Endothelial cell (in vitro differentiated cells): ENCODE data around the gene DKKL1. TPM values are rescaled to one million over a fixed set of nuclear protein-coding genes. Genes with fewer than 3 reads are reported as not detected.
A peak's percentile ranks its signal among the peaks of the same experiment; 100 is the strongest.

Experiments
- DNase-seq: peaks from one replicate; pipeline ENCODE4 v3.0.0; 2021; ENCODE audit warnings: low spot score
- H3K27ac Mint-ChIP-seq: one replicate; pipeline ENCODE4 v1.8.0; 2021; ENCODE audit warnings: mixed read lengths, inconsistent platforms; ENCODE audit not compliant: unreplicated experiment
- H3K27me3 Mint-ChIP-seq: one replicate; pipeline ENCODE4 v1.8.0; 2021; ENCODE audit warnings: mild to moderate bottlenecking, moderate library complexity, mixed read lengths, inconsistent platforms; ENCODE audit not compliant: unreplicated experiment
- H3K36me3 Mint-ChIP-seq: one replicate; pipeline ENCODE4 v1.8.0; 2021; ENCODE audit warnings: mild to moderate bottlenecking, low read depth, mixed read lengths, inconsistent platforms; ENCODE audit not compliant: unreplicated experiment
- H3K4me1 Mint-ChIP-seq: one replicate; pipeline ENCODE4 v1.8.0; 2021; ENCODE audit warnings: mild to moderate bottlenecking, mixed read lengths, inconsistent platforms; ENCODE audit not compliant: unreplicated experiment
- H3K4me3 Mint-ChIP-seq: one replicate; pipeline ENCODE4 v1.8.0; 2021; ENCODE audit warnings: mild to moderate bottlenecking, mixed read lengths, inconsistent platforms; ENCODE audit not compliant: unreplicated experiment
- H3K9me3 Mint-ChIP-seq: one replicate; pipeline ENCODE4 v1.8.0; 2021; ENCODE audit warnings: mixed read lengths, inconsistent platforms; ENCODE audit not compliant: unreplicated experiment
- CTCF ChIP-seq: fragments of 200-600 bp; sonication (generic); IDR thresholded peaks from one replicate; pipeline ENCODE4 v1.5.0; 2021; ENCODE audit warnings: antibody characterized with exemption; ENCODE audit not compliant: unreplicated experiment
- total RNA-seq: library from RNA; stranded (reverse); fragmentation: NEBNext Ultra II Directional; extraction: Animal tissue kit (Norgen Biotek cat#: 25700); gene quantifications from one replicate; pipeline ENCODE4 v1.2.1, GENCODE V29; 2021; ENCODE audit not compliant: unreplicated experiment

The DKKL1 gene
- total RNA-seq, 1 donor from 2014 or later, result 2.2 TPM

- no peaks in the 10 kb centered on the region for H3K36me3 Mint-ChIP-seq
- H3K27ac Mint-ChIP-seq, result no peak overlapping the region
- no peak for DNase-seq
- H3K27me3 Mint-ChIP-seq, result peaks cover 10% of the 10 kb centered on the region
- no peaks in the 10 kb centered on the region for H3K9me3 Mint-ChIP-seq
- TF ChIP-seq CTCF, result no peak
- H3K4me3 Mint-ChIP-seq, result no peak overlapping the region
- peaks cover 36% of the 10 kb centered on the region for H3K4me1 Mint-ChIP-seq
Observed at GRCh38 chr19:49407482-49408015, 43.9 kb downstream of the DKKL1 start.

GRCh38 chr19:49408816-49409440, 45.3 kb downstream of the DKKL1 start:
- H3K4me3 Mint-ChIP-seq, result peak overlapping the region; percentile 58
- H3K9me3 Mint-ChIP-seq, result no peaks in the 10 kb centered on the region
- TF ChIP-seq CTCF, result no peak
- no peak overlapping the region for H3K27ac Mint-ChIP-seq
- no peaks in the 10 kb centered on the region for H3K36me3 Mint-ChIP-seq
- H3K4me1 Mint-ChIP-seq, result peaks cover 42% of the 10 kb centered on the region
- no peak for DNase-seq
- H3K27me3 Mint-ChIP-seq, result peaks cover 14% of the 10 kb centered on the region

- Mint-ChIP-seq H3K36me3 (no peaks in the 10 kb centered on the region), H3K27ac (peak overlapping the region; percentile 50), H3K4me3 (peak overlapping the region; percentile 58), H3K9me3 (no peaks in the 10 kb centered on the region), H3K27me3 (peaks cover 14% of the 10 kb centered on the region), H3K4me1 (peaks cover 42% of the 10 kb centered on the region)
- no peak for DNase-seq
- TF ChIP-seq CTCF, result no peak
Observed at GRCh38 chr19:49409441-49410029, 45.9 kb downstream of the DKKL1 start.

GRCh38 chr19:49411681-49412326, 48.1 kb downstream of the DKKL1 start:
- peaks cover 42% of the 10 kb centered on the region for H3K4me1 Mint-ChIP-seq
- no peaks in the 10 kb centered on the region for H3K9me3 Mint-ChIP-seq
- DNase-seq, result no peak
- peaks cover 15% of the 10 kb centered on the region for H3K27me3 Mint-ChIP-seq
- TF ChIP-seq CTCF, result no peak
- H3K4me3 Mint-ChIP-seq, result no peak overlapping the region
- H3K27ac Mint-ChIP-seq, result peak overlapping the region; percentile 8
- H3K36me3 Mint-ChIP-seq, result no peaks in the 10 kb centered on the region

GRCh38 chr19:49413348-49413747, 49.7 kb downstream of the DKKL1 start:
- no peak overlapping the region for H3K27ac Mint-ChIP-seq
- H3K27me3 Mint-ChIP-seq, result peaks cover 12% of the 10 kb centered on the region
- H3K4me1 Mint-ChIP-seq, result peaks cover 42% of the 10 kb centered on the region
- no peak overlapping the region for H3K4me3 Mint-ChIP-seq
- H3K36me3 Mint-ChIP-seq, result no peaks in the 10 kb centered on the region
- TF ChIP-seq CTCF, result no peak
- no peaks in the 10 kb centered on the region for H3K9me3 Mint-ChIP-seq
- DNase-seq, result no peak
